ENCODE measurements around the gene GUCY2C.

The GUCY2C gene

DNA sequence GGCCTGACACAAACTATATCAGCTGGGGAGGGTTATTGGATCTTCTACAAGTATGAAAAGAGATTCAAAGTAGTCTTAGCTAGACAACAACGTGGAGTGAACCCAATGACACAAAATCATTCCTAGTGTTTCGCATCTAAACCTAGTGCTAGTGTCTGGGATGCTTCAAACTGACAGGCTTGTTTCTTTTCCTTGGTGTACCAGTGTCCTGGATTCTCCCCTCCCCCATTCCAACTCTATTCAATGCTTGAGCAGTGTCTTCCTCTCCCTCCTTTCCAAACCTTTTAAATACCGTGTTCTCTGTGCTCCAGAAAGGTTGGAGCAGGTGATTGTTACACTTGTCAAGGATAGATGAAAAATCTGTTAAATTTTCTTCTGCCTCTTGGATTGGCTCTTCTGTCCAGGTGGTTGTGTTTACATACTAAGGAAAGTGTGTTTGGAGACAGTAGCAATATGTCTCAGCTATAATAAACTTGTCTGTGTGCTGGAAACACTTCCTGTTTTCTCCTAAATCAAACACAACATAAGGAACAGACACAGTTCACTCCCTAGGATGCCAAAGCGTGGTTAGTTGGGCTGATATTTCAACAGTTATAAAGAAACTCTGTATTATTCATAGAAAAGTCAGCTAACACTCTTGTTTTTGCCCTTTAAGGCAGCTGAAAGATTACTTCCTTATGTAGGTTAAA, 14.4 kb upstream of the GUCY2C start:
- Histone ChIP-seq H3K9ac (ENCODE audit: low read depth, low read length, poor library complexity, severe bottlenecking) (no peak overlapping the region), H3K9me2 (replicated peaks; ENCODE audit: low read depth, low read length) (no peaks in the 10 kb centered on the region), H3K27me3 (ENCODE audit: insufficient read depth, low read length, poor library complexity, severe bottlenecking) (no peaks in the 10 kb centered on the region), H3K4me2 (ENCODE audit: low read depth, low read length, poor library complexity, severe bottlenecking) (no peak overlapping the region), H3F3A (ENCODE audit: low read depth) (no peaks in the 10 kb centered on the region), H3K9me3 (ENCODE audit: insufficient read depth, low read depth, low read length) (no peaks in the 10 kb centered on the region), H3K4me3 (ENCODE audit: low read length, poor library complexity, severe bottlenecking) (no peak overlapping the region), H3K36me3 (ENCODE audit: insufficient read depth, low read length) (no peaks in the 10 kb centered on the region), H3K4me1 (ENCODE audit: insufficient read depth, low read length, poor library complexity, severe bottlenecking) (no peaks in the 10 kb centered on the region), H2AFZ (ENCODE audit: low read length) (no peak overlapping the region), H4K20me1 (ENCODE audit: insufficient read depth, low read length, poor library complexity, severe bottlenecking) (no peaks in the 10 kb centered on the region), H3K79me2 (ENCODE audit: insufficient read depth, low read length) (no peaks in the 10 kb centered on the region)
- TF ChIP-seq, protein P1, sequence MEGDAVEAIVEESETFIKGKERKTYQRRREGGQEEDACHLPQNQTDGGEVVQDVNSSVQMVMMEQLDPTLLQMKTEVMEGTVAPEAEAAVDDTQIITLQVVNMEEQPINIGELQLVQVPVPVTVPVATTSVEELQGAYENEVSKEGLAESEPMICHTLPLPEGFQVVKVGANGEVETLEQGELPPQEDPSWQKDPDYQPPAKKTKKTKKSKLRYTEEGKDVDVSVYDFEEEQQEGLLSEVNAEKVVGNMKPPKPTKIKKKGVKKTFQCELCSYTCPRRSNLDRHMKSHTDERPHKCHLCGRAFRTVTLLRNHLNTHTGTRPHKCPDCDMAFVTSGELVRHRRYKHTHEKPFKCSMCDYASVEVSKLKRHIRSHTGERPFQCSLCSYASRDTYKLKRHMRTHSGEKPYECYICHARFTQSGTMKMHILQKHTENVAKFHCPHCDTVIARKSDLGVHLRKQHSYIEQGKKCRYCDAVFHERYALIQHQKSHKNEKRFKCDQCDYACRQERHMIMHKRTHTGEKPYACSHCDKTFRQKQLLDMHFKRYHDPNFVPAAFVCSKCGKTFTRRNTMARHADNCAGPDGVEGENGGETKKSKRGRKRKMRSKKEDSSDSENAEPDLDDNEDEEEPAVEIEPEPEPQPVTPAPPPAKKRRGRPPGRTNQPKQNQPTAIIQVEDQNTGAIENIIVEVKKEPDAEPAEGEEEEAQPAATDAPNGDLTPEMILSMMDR (conservative IDR thresholded peaks at IDR 0.05; ENCODE audit: low read length): no peak

DNA sequence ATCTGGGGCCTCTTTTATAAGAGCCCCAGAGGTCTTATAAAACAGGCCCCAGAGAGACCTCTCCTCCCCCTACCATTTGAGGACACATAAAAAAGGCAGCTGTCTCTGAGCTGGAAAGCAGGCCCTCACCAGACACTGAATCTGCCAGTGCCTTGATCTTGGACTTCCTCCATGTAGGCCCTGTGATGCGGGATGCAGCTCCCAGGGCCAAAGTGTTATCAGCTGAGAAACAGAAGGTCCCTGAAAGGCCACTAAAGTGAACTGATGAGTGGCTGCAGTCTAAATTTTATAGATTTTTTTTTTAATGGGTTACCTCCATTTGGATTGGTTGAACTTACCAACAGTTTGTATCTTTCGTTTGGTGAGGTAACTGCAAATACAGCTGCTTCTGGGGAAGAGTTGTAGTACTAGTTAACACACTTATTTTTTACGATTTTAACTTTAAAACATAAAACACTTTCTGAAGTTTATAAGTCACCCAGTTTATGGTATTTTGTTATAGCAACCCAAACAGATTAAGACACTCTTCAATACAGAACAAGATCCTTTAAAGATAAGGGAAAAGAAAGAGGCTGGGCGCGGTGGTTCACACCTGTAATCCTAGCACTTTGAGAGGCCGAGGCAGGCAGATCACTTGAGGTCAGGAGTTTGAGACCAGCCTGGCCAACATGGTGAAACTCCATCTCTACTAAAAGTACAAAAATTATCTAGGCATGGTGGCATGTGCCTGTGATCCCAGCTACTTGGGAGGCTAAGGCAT, 5.6 kb upstream of the GUCY2C start:
- H3K9me2 ChIP-seq (replicated peaks; ENCODE audit: low read depth, low read length): no peaks in the 10 kb centered on the region
- H3F3A ChIP-seq (ENCODE audit: low read depth): 0 out of 2 replicates have a peak, but pooled peaks cover 3% of the 10 kb centered on the region
- H3K4me2 ChIP-seq (ENCODE audit: low read depth, low read length, poor library complexity, severe bottlenecking): no peak overlapping the region
- H3K79me2 ChIP-seq (ENCODE audit: insufficient read depth, low read length): no peaks in the 10 kb centered on the region
- no peak overlapping the region for H2AFZ ChIP-seq (ENCODE audit: low read length)
- no peaks in the 10 kb centered on the region for H4K20me1 ChIP-seq (ENCODE audit: insufficient read depth, low read length, poor library complexity, severe bottlenecking)
- H3K27me3 ChIP-seq (ENCODE audit: insufficient read depth, low read length, poor library complexity, severe bottlenecking): no peaks in the 10 kb centered on the region
- no peak overlapping the region for H3K4me3 ChIP-seq (ENCODE audit: low read length, poor library complexity, severe bottlenecking)
- no peak overlapping the region for H3K9ac ChIP-seq (ENCODE audit: low read depth, low read length, poor library complexity, severe bottlenecking)
- H3K9me3 ChIP-seq (ENCODE audit: insufficient read depth, low read depth, low read length): no peaks in the 10 kb centered on the region
- H3K4me1 ChIP-seq (ENCODE audit: insufficient read depth, low read length, poor library complexity, severe bottlenecking): peaks cover 10% of the 10 kb centered on the region
- no peak for TF ChIP-seq EZH2phosphoT487 (IDR thresholded peaks at IDR 0.05; ENCODE audit: borderline replicate concordance)
- TF ChIP-seq, protein P1 (conservative IDR thresholded peaks at IDR 0.05; ENCODE audit: low read length): no peak
- H3K36me3 ChIP-seq (ENCODE audit: insufficient read depth, low read length): no peaks in the 10 kb centered on the region

DNA sequence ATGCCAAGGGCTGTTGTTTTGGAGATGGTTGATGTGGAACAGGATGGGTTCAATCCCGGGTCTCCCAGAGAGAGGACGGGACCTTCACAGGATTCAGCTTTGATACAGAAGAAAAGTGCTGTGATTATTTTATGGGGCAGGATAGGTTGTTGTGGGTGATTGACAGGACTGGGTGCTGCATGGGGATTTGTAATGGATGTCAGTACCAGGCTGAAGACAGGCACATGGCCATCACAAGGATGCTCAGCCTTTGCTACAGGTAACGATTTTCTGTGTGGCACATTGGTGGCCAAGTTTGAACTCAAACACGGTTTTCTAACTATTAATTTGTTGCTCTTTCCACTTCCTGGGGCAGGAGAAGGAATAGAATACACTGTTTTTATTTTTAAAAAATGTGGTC, 4.5 kb upstream of the GUCY2C start:
- Histone ChIP-seq H3F3A (ENCODE audit: low read depth) (0 out of 2 replicates have a peak, but pooled peaks cover 3% of the 10 kb centered on the region), H3K4me1 (ENCODE audit: insufficient read depth, low read length, poor library complexity, severe bottlenecking) (peaks cover 10% of the 10 kb centered on the region), H3K79me2 (ENCODE audit: insufficient read depth, low read length) (no peaks in the 10 kb centered on the region), H3K27me3 (ENCODE audit: insufficient read depth, low read length, poor library complexity, severe bottlenecking) (no peaks in the 10 kb centered on the region), H3K4me3 (ENCODE audit: low read length, poor library complexity, severe bottlenecking) (no peak overlapping the region), H3K36me3 (ENCODE audit: insufficient read depth, low read length) (no peaks in the 10 kb centered on the region), H4K20me1 (ENCODE audit: insufficient read depth, low read length, poor library complexity, severe bottlenecking) (no peaks in the 10 kb centered on the region), H3K9me2 (replicated peaks; ENCODE audit: low read depth, low read length) (no peaks in the 10 kb centered on the region), H2AFZ (ENCODE audit: low read length) (no peak overlapping the region), H3K9me3 (ENCODE audit: insufficient read depth, low read depth, low read length) (no peaks in the 10 kb centered on the region), H3K9ac (ENCODE audit: low read depth, low read length, poor library complexity, severe bottlenecking) (no peak overlapping the region), H3K4me2 (ENCODE audit: low read depth, low read length, poor library complexity, severe bottlenecking) (no peak overlapping the region)
- no peak for TF ChIP-seq EZH2phosphoT487 (IDR thresholded peaks at IDR 0.05; ENCODE audit: borderline replicate concordance)
- TF ChIP-seq, protein P1 (conservative IDR thresholded peaks at IDR 0.05; ENCODE audit: low read length): no peak
